OCI-LY3 (cell line): ENCODE results near the gene ALG8.

Source experiments
- EZH2phosphoT487 ChIP-seq: fragments of 200-600 bp; shearing (Covaris generic); IDR thresholded peaks from 2 replicates; pipeline ENCODE4 v1.6.1; 2018; ENCODE audit warnings: antibody characterized with exemption, mixed run types, low read depth
- TF ChIP-seq, protein P1 (sequence below): fragments of 200-600, 300-600 bp; sonication (generic); IDR thresholded peaks from 2 replicates; pipeline ENCODE4 v1.5.1; 2014; ENCODE audit warnings: antibody characterized with exemption, low read length, low read depth

DNA sequence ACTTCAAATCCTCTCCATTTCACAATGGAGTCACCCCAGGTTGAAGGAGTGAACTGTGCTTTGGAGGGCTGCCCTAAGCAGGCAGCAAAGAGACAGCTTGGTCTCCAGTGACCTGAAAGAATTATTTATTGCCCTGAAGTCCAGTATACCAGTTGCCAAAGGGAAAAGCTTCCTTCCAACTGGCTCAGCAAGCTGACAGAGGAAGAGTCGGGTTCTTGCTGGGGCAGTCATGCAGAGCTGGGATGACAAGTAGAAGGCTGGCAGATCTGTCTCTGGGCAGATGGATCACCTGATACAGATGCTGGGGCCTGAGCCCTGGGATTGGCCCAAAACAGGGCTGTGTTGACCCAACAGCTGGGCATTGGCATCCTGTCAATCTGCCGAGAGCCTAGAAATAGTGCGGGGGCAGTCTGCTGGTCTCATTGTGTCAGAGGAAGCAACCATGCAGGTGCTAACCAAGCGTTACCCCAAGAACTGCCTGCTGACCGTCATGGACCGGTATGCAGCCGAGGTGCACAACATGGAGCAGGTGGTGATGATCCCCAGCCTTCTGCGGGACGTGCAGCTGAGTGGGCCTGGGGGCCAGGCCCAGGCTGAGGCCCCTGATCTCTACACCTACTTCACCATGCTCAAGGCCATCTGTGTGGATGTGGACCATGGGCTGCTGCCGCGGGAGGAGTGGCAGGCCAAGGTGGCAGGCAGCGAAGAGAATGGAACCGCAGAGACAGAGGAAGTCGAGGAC is 75.8 kb downstream of the ALG8 start, which contains the start of gene THRSP:
- TF ChIP-seq, protein P1, sequence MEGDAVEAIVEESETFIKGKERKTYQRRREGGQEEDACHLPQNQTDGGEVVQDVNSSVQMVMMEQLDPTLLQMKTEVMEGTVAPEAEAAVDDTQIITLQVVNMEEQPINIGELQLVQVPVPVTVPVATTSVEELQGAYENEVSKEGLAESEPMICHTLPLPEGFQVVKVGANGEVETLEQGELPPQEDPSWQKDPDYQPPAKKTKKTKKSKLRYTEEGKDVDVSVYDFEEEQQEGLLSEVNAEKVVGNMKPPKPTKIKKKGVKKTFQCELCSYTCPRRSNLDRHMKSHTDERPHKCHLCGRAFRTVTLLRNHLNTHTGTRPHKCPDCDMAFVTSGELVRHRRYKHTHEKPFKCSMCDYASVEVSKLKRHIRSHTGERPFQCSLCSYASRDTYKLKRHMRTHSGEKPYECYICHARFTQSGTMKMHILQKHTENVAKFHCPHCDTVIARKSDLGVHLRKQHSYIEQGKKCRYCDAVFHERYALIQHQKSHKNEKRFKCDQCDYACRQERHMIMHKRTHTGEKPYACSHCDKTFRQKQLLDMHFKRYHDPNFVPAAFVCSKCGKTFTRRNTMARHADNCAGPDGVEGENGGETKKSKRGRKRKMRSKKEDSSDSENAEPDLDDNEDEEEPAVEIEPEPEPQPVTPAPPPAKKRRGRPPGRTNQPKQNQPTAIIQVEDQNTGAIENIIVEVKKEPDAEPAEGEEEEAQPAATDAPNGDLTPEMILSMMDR = no peak
- no peak for TF ChIP-seq EZH2phosphoT487
